H1 (cell line): ENCODE results near the gene CTAG2. TPM values are rescaled to one million over a fixed set of nuclear protein-coding genes. Genes with fewer than 3 reads are reported as not detected.
A peak's percentile ranks its signal among the peaks of the same experiment; 100 is the strongest.
"Not testable (repeated sequence)": the region's sequence is repeated elsewhere in the genome, so short reads cannot be mapped to it uniquely, and the experiment has no call there.

Experiments used
- CTCF ChIA-PET: fragments of 300-600 bp; sonication (Branson Sonifier 250); formaldehyde crosslinking; loops from one replicate; lab custom pipeline; 2021; ENCODE audit not compliant: partially characterized antibody; lab: Charles Lee
- POLR2A ChIA-PET: fragments of 300-600 bp; sonication (Branson Sonifier 250); formaldehyde crosslinking; loops from one replicate; lab custom pipeline; 2021; ENCODE audit warnings: inconsistent platforms; ENCODE audit not compliant: partially characterized antibody; lab: Charles Lee
- DNase-seq, 2 experiments: peaks; one replicate each; pipeline versions ENCODE4 v3.0.0 to v3.0.0-alpha.2; 2010 to 2022; ENCODE audit warnings: low spot score in 2 of 2, low read depth in 1 of 2, mixed read lengths in 1 of 2
- FAIRE-seq: peaks from 2 replicates; lab custom pipeline; 2011; peaks lifted over from hg19 to GRCh38; lab: Jason Lieb, UNC
- H2AFZ ChIP-seq: 2 replicates; pipeline ENCODE4 v1.8.1; 2012; ENCODE audit warnings: low read length, inconsistent platforms
- H2AK5ac ChIP-seq: 2 replicates; pipeline ENCODE4 v1.6.1; 2013; ENCODE audit warnings: low read depth, low read length
- H2BK120ac ChIP-seq: replicated peaks from 2 replicates; pipeline ENCODE3; 2013; ENCODE audit warnings: low read depth, low read length, inconsistent platforms
- H2BK12ac ChIP-seq: 2 replicates; pipeline ENCODE4 v1.6.1; 2013; ENCODE audit warnings: low read depth, low read length
- H2BK15ac ChIP-seq: 2 replicates; pipeline ENCODE4 v1.6.1; 2013; ENCODE audit warnings: low read length
- H2BK20ac ChIP-seq: 2 replicates; pipeline ENCODE4 v1.6.1; 2013; ENCODE audit warnings: low read length
- H2BK5ac ChIP-seq: 2 replicates; pipeline ENCODE4 v1.6.1; 2013; ENCODE audit warnings: low read depth, low read length
- H3K14ac ChIP-seq: 2 replicates; pipeline ENCODE4 v1.6.1; 2013; ENCODE audit warnings: inconsistent platforms; ENCODE audit not compliant: insufficient read length
- H3K18ac ChIP-seq: 2 replicates; pipeline ENCODE4 v1.6.1; 2013; ENCODE audit warnings: low read length; ENCODE audit errors: extremely low read depth
- H3K23ac ChIP-seq: 2 replicates; pipeline ENCODE4 v1.6.1; 2013; ENCODE audit warnings: inconsistent platforms; ENCODE audit not compliant: insufficient read length
- H3K23me2 ChIP-seq: 2 replicates; pipeline ENCODE4 v1.6.1; 2013; ENCODE audit warnings: low read depth, low read length
- H3K27ac ChIP-seq: 2 replicates; pipeline ENCODE4 v1.6.1; 2011; ENCODE audit warnings: low read depth, low read length, inconsistent platforms
- H3K27me3 ChIP-seq, 4 experiments: replicated peaks in 1 of 4; 1 replicate in 1 of 4; 2 replicates in 3 of 4; pipeline versions ENCODE4 v1.6.1 to v1.8.1; 2011 to 2013; ENCODE audit warnings: low read length in 3 of 4, mild to moderate bottlenecking in 3 of 4, inconsistent platforms in 2 of 4, mixed read lengths in 2 of 4, moderate library complexity in 1 of 4; ENCODE audit not compliant: control insufficient read depth in 3 of 4, insufficient read depth in 3 of 4; ENCODE audit errors: extremely low read depth in 1 of 4
- H3K36me3 ChIP-seq, 4 experiments: 2 replicates each; pipeline versions ENCODE4 v1.6.1 to v1.8.1; 2011 to 2013; ENCODE audit warnings: mild to moderate bottlenecking in 4 of 4, low read length in 3 of 4, moderate library complexity in 2 of 4, control low read depth in 1 of 4, inconsistent platforms in 1 of 4; ENCODE audit not compliant: insufficient read depth in 4 of 4, control insufficient read depth in 2 of 4
- H3K4ac ChIP-seq: replicated peaks from 2 replicates; pipeline ENCODE3; 2013; ENCODE audit warnings: low read length, low read depth, mixed read lengths, inconsistent platforms; ENCODE audit not compliant: insufficient read length
- H3K4me1 ChIP-seq, 4 experiments: replicated peaks in 1 of 4; 1 replicate in 1 of 4; 2 replicates in 3 of 4; pipeline versions ENCODE4 v1.6.1 to v1.8.1; 2011 to 2013; ENCODE audit warnings: low read length in 3 of 4, inconsistent platforms in 2 of 4, mixed read lengths in 1 of 4; ENCODE audit not compliant: insufficient read depth in 4 of 4, control insufficient read depth in 3 of 4
- H3K4me2 ChIP-seq, 2 experiments: 2 replicates each; pipeline versions ENCODE4 v1.6.1 to v1.8.1; 2011 to 2013; ENCODE audit warnings: low read depth in 2 of 2, low read length in 2 of 2, control low read depth in 1 of 2, inconsistent platforms in 1 of 2, mild to moderate bottlenecking in 1 of 2; ENCODE audit not compliant: insufficient read depth in 1 of 2
- H3K4me3 ChIP-seq, 4 experiments: fragments of 200-600, 300-600 bp in 1 of 4; sonication (generic), shearing (Covaris generic), sonication (Bioruptor Twin) in 1 of 4; 2 replicates each; pipeline versions ENCODE4 v1.5.1 to v1.8.1; 2011 to 2016; ENCODE audit warnings: low read length in 4 of 4, low read depth in 3 of 4, control low read depth in 2 of 4, inconsistent platforms in 2 of 4, mild to moderate bottlenecking in 2 of 4, mixed read lengths in 1 of 4, moderate library complexity in 1 of 4; ENCODE audit not compliant: insufficient read depth in 2 of 4; ENCODE audit errors: extremely low read depth in 1 of 4
- H3K56ac ChIP-seq: replicated peaks from 2 replicates; pipeline ENCODE3; 2013; ENCODE audit warnings: low read depth, mild to moderate bottlenecking, mixed read lengths, low read length, inconsistent platforms; ENCODE audit not compliant: insufficient read length
- H3K79me1 ChIP-seq: 2 replicates; pipeline ENCODE4 v1.6.1; 2013; ENCODE audit warnings: low read depth, low read length, control low read depth
- H3K79me2 ChIP-seq, 2 experiments: 2 replicates each; pipeline versions ENCODE4 v1.6.1 to v1.8.1; 2012 to 2013; ENCODE audit warnings: low read length in 2 of 2, mild to moderate bottlenecking in 2 of 2, inconsistent platforms in 1 of 2; ENCODE audit not compliant: insufficient read depth in 2 of 2, control insufficient read depth in 1 of 2
- H3K9ac ChIP-seq, 4 experiments: replicated peaks in 1 of 4; 1 replicate in 1 of 4; 2 replicates in 3 of 4; pipeline versions ENCODE4 v1.6.1 to v1.8.1; 2011 to 2013; ENCODE audit warnings: low read depth in 3 of 4, low read length in 3 of 4, control low read depth in 2 of 4, mild to moderate bottlenecking in 2 of 4, moderate library complexity in 2 of 4, inconsistent platforms in 1 of 4; ENCODE audit errors: extremely low read depth in 1 of 4
- H3K9me3 ChIP-seq, 2 experiments: 2 replicates each; pipeline versions ENCODE4 v1.6.1 to v1.8.1; 2012 to 2013; ENCODE audit warnings: mild to moderate bottlenecking in 2 of 2, moderate library complexity in 2 of 2, control low read depth in 1 of 2, inconsistent platforms in 1 of 2, low read depth in 1 of 2, low read length in 1 of 2, mixed read lengths in 1 of 2; ENCODE audit not compliant: insufficient read depth in 2 of 2
- H4K20me1 ChIP-seq, 2 experiments: replicated peaks in 1 of 2; 2 replicates each; pipeline versions ENCODE3 to v1.8.1; 2011 to 2013; ENCODE audit warnings: inconsistent platforms in 2 of 2, low read length in 2 of 2, mild to moderate bottlenecking in 1 of 2; ENCODE audit not compliant: insufficient read depth in 2 of 2, control insufficient read depth in 1 of 2
- H4K5ac ChIP-seq: 2 replicates; pipeline ENCODE4 v1.6.1; 2013; ENCODE audit warnings: low read length, low read depth, mixed read lengths, inconsistent platforms; ENCODE audit not compliant: insufficient read length
- H4K8ac ChIP-seq: 2 replicates; pipeline ENCODE4 v1.8.0; 2013; ENCODE audit warnings: mild to moderate bottlenecking, moderate library complexity, low read length, inconsistent platforms; ENCODE audit not compliant: insufficient read depth; ENCODE audit errors: extremely low read depth
- H4K91ac ChIP-seq: replicated peaks from 2 replicates; pipeline ENCODE3; 2013; ENCODE audit warnings: low read length, mixed read lengths, inconsistent platforms; ENCODE audit not compliant: insufficient read length
- WGBS, 2 experiments: shearing (Covaris generic) in 1 of 2; methylation state at CpG; one replicate each; pipeline versions ENCODE4 v1.1.6 to v1.1.7; 2013 to 2015; ENCODE audit warnings: low lambda C conversion rate in 2 of 2, mixed read lengths in 2 of 2, inconsistent platforms in 1 of 2, low coverage in 1 of 2, missing lambda C conversion rate in 1 of 2; ENCODE audit not compliant: insufficient replicate concordance in 2 of 2, insufficient coverage in 1 of 2, insufficient read length in 1 of 2; ENCODE audit errors: extremely low coverage in 1 of 2, missing lambda C conversion rate in 1 of 2; 5-methylcytosine and 5-hydroxymethylcytosine counted together
- polyA plus RNA-seq, 7 experiments: library from polyadenylated mRNA; depleted of rRNA in 3 of 7; stranded (reverse) in 5 of 7; unstranded in 2 of 7; fragments of >200 nt in 5 of 7; fragments of 200-250 nt in 2 of 7; gene quantifications; 1 replicate in 5 of 7; 2 replicates in 1 of 7; 4 replicates in 1 of 7; pipeline versions ENCODE4 v1.2.1 to v1.2.3, GENCODE V29; 2011 to 2013; ENCODE audit warnings: missing spikeins in 2 of 7, mixed read lengths in 2 of 7
- total RNA-seq: library from RNA; stranded (reverse); fragmentation: NEBNext Ultra II Directional; extraction: Animal tissue kit (Norgen Biotek cat#: 25700); gene quantifications from 2 replicates; pipeline ENCODE4 v1.2.1, GENCODE V29; 2021

The CTAG2 gene
- total and polyA plus RNA-seq, 2 of the 8 experiments (the other 6 are each of a cell fraction or from before 2014, with no cell fraction given) = not detected

DNA sequence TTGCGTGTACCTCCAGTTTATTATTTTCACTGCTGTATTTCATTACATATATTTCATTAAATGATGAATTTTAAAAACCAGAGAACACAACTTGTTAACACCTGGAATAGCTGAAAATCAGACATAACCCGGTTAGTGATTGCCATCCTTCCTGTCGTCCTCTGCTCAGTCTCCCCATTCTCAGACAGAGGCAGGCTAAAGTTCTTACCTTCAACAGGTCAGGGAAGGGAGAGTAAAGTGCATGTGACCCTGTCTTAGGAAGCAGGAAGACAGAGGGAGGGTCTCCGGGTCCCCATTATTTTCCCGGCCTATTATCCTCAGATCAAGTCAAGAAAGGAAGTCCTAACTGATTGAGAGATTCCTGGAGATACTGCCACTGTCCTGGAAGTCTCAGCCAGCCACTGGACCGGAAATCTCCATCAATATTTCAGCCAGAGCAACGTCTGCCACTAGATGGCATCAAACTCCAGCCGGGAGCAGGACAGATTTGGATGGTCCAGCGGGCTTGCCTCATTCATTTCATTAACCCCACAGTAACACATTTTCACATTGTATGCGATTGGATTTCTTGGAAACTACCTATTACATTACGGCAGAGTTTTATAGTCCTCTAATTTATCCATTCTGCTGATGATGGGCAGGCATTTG is 32.5 kb downstream of the CTAG2 start:
- H3K79me2 ChIP-seq, H3K36me3 ChIP-seq, DNase-seq, H4K20me1 ChIP-seq, H2BK12ac ChIP-seq, H4K5ac ChIP-seq, POLR2A ChIA-PET, H3K56ac ChIP-seq, H2BK20ac ChIP-seq, H3K4me2 ChIP-seq, CTCF ChIA-PET, H3K18ac ChIP-seq, H4K91ac ChIP-seq, H3K27me3 ChIP-seq, H4K8ac ChIP-seq, H2BK120ac ChIP-seq, H3K79me1 ChIP-seq, H2AK5ac ChIP-seq, H3K4me3 ChIP-seq, H2BK5ac ChIP-seq, H3K23ac ChIP-seq, H3K9ac ChIP-seq, H3K4me1 ChIP-seq, H3K9me3 ChIP-seq, H3K4ac ChIP-seq, H3K27ac ChIP-seq, H3K23me2 ChIP-seq, H2AFZ ChIP-seq, H3K14ac ChIP-seq, H2BK15ac ChIP-seq: not testable (repeated sequence)
- WGBS, 2 experiments = no CpG with 5 or more reads among the region's 11 CpGs
- FAIRE-seq = peak; percentile 97

GRCh38 chrX:154619182-154619581 is 34.2 kb downstream of the CTAG2 start, which contains the start of gene CTAG1B:
CTAG1B (minus strand) TSS chrX:154619282; CDS start chrX:154619218, 64 bp downstream.
- H2BK5ac ChIP-seq, H3K4me1 ChIP-seq, DNase-seq, H3K36me3 ChIP-seq, H4K5ac ChIP-seq, H2BK12ac ChIP-seq, H3K4me3 ChIP-seq, H3K79me2 ChIP-seq, H3K9me3 ChIP-seq, POLR2A ChIA-PET, H3K4ac ChIP-seq, H2BK15ac ChIP-seq, H3K4me2 ChIP-seq, H3K27me3 ChIP-seq, CTCF ChIA-PET, H2BK20ac ChIP-seq, FAIRE-seq, H3K27ac ChIP-seq, H3K9ac ChIP-seq, H4K20me1 ChIP-seq, H3K23ac ChIP-seq, H2AK5ac ChIP-seq, H4K91ac ChIP-seq, H3K79me1 ChIP-seq, H2AFZ ChIP-seq, H3K14ac ChIP-seq, H3K23me2 ChIP-seq, H4K8ac ChIP-seq, H2BK120ac ChIP-seq, H3K56ac ChIP-seq, H3K18ac ChIP-seq: not testable (repeated sequence)
- no CpG with 5 or more reads among the region's 28 CpGs for WGBS, 2 experiments
